ENCODE results near the gene SELENOT.

SELENOT gene

DNA sequence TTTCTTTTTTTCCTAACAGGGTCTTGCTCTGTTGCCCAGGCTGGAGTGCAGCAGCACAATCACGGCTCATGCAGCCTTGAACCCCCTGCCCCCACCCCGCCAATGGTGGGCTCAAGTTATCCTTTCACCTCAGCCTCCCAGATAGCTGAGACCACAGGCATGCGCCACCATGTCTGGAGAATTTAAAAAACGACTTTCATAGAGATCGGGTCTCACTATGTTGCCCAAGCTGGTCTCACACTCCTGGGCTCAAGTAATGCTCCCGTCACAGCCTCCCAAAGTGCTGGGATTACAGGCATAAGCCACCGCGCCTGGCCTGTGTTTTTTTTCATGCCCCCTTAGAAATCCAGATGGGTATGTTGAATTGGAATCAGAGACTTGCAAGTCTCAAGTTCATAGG is 60.3 kb downstream of the SELENOT start:
- DNase-seq (ENCODE audit: low read depth) = no peak

GRCh38 chr3:150666167-150666566 is 63.0 kb downstream of the SELENOT start:
- no peak for DNase-seq (ENCODE audit: low read depth)

GRCh38 chr3:150673966-150674365 is 70.8 kb downstream of the SELENOT start:
- no peak for DNase-seq (ENCODE audit: low read depth)

DNA sequence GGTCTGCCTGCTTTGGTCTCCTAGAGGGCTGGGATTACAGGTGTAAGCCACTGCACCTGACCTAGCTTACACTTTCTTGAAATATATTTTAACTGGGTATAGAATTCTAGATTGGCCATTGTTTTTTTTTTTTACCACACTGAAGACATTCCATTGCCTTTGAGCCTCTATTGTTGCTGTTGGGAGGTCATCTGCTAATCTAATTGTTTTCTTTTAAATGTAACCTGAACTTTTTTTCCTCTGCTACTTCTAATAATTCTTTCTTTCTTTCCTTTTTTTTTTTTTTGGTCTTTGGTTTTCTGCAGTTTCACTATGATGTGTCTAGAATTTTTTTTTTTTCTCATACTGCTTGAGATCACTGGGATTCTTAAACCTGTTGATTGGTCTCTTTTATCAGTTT is 72.5 kb downstream of the SELENOT start:
- DNase-seq (ENCODE audit: low read depth) = no peak

Data from stimulated activated CD4-positive, alpha-beta T cell treated with anti-CD3 and anti-CD28 coated beads, Interleukin-2, amount 100 ng/mL, for 4 hours (primary cell).